Loucy (cell line): ENCODE results near the gene CUL1.

ENCODE experiments used
- EZH2phosphoT487 ChIP-seq: fragments of 200-600 bp; IDR thresholded peaks from 2 replicates; pipeline ENCODE4 v1.6.1; 2018; ENCODE audit warnings: antibody characterized with exemption, mild to moderate bottlenecking, moderate library complexity, borderline replicate concordance
- TF ChIP-seq, protein P1 (sequence below): fragments of 200-600 bp; sonication (generic); conservative IDR thresholded peaks from 2 replicates; pipeline ENCODE4 v1.5.1; 2014; ENCODE audit warnings: mild to moderate bottlenecking, antibody characterized with exemption, low read length

DNA sequence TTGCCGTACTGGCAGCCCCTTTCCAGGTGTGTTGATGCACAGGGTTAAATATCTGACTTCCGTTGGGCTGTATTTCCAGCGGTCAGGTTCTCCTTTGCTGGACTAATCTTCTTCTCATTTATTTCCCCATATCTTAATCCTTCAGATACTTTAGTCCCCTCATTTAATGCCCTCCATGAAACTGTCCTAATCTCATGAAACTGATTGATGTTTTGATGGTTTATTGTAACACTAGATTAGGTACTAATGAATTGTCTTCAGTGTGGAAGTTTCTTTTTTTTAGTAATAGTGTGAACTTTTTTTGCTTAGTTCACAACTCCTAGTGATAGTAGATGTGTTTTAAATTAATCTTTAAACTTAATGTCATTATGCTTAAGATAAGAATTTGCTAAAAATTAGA, 6.3 kb downstream of the CUL1 start:
- TF ChIP-seq, protein P1, sequence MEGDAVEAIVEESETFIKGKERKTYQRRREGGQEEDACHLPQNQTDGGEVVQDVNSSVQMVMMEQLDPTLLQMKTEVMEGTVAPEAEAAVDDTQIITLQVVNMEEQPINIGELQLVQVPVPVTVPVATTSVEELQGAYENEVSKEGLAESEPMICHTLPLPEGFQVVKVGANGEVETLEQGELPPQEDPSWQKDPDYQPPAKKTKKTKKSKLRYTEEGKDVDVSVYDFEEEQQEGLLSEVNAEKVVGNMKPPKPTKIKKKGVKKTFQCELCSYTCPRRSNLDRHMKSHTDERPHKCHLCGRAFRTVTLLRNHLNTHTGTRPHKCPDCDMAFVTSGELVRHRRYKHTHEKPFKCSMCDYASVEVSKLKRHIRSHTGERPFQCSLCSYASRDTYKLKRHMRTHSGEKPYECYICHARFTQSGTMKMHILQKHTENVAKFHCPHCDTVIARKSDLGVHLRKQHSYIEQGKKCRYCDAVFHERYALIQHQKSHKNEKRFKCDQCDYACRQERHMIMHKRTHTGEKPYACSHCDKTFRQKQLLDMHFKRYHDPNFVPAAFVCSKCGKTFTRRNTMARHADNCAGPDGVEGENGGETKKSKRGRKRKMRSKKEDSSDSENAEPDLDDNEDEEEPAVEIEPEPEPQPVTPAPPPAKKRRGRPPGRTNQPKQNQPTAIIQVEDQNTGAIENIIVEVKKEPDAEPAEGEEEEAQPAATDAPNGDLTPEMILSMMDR: no peak
- no peak for TF ChIP-seq EZH2phosphoT487
